HepG2 (cell line): ENCODE data around the gene SLC25A22. TPM values are rescaled to one million over a fixed set of nuclear protein-coding genes. Genes with fewer than 3 reads are reported as not detected.

ENCODE experiments used
- CCAR2 ChIP-seq: fragments of 200-400 bp; formaldehyde crosslinking; optimal IDR thresholded peaks from 2 replicates; pipeline ENCODE3; 2018; ENCODE audit warnings: low read depth, mild to moderate bottlenecking, low read length, moderate library complexity
- CEBPB ChIP-seq: IDR thresholded peaks from 2 replicates; pipeline ENCODE4 v1.6.1; 2011; ENCODE audit warnings: low read depth, low read length, improper control_type of control experiment, borderline replicate concordance
- CENPT ChIP-seq: sonication (generic); formaldehyde crosslinking; IDR thresholded peaks from 2 replicates; pipeline ENCODE4 v1.8.0; 2022; ENCODE audit warnings: low read depth, mild to moderate bottlenecking, moderate library complexity, missing genetic modification reagents
- MEIS1 ChIP-seq: sonication (generic); formaldehyde crosslinking; IDR thresholded peaks from 2 replicates; pipeline ENCODE4 v1.9.0; 2021; ENCODE audit warnings: mild to moderate bottlenecking, missing genetic modification reagents, moderate library complexity, borderline replicate concordance
- MLXIP ChIP-seq: sonication (generic); formaldehyde crosslinking; IDR thresholded peaks from 2 replicates; pipeline ENCODE4 v1.9.0; 2021; ENCODE audit warnings: missing genetic modification reagents, borderline replicate concordance
- NKX3-1 ChIP-seq: sonication (generic); formaldehyde crosslinking; IDR thresholded peaks from 2 replicates; pipeline ENCODE4 v1.5.0; 2020; ENCODE audit warnings: missing genetic modification reagents
- NR3C1 ChIP-seq: sonication (generic); formaldehyde crosslinking; IDR thresholded peaks from 2 replicates; pipeline ENCODE4 v1.4.0; 2020; ENCODE audit warnings: missing genetic modification reagents
- SALL1 ChIP-seq: sonication (generic); formaldehyde crosslinking; IDR thresholded peaks from 2 replicates; pipeline ENCODE4 v1.8.0; 2022; ENCODE audit warnings: mild to moderate bottlenecking, missing genetic modification reagents
- SALL2 ChIP-seq: sonication (generic); formaldehyde crosslinking; IDR thresholded peaks from 2 replicates; pipeline ENCODE4 v1.8.1; 2023; ENCODE audit warnings: mild to moderate bottlenecking, missing genetic modification reagents, inconsistent platforms
- SRY ChIP-seq: sonication (generic); formaldehyde crosslinking; IDR thresholded peaks from 2 replicates; pipeline ENCODE4 v1.8.0; 2022; ENCODE audit warnings: mild to moderate bottlenecking, missing genetic modification reagents
- USF2 ChIP-seq, 2 experiments: sonication (generic) in 1 of 2; formaldehyde crosslinking in 1 of 2; IDR thresholded peaks; 2 replicates each; pipeline versions ENCODE4 v1.5.1 to v1.6.1; 2011 to 2020; ENCODE audit warnings: borderline replicate concordance in 1 of 2, low read depth in 1 of 2, low read length in 1 of 2, mild to moderate bottlenecking in 1 of 2, missing genetic modification reagents in 1 of 2, moderate library complexity in 1 of 2
- ZFP41 ChIP-seq: sonication (generic); formaldehyde crosslinking; IDR thresholded peaks from 2 replicates; pipeline ENCODE4 v1.4.0; 2020; ENCODE audit warnings: mild to moderate bottlenecking, missing genetic modification reagents, borderline replicate concordance
- ZFP82 ChIP-seq: sonication (generic); formaldehyde crosslinking; IDR thresholded peaks from 2 replicates; pipeline ENCODE4 v1.5.1; 2020; ENCODE audit warnings: mild to moderate bottlenecking, missing genetic modification reagents, borderline replicate concordance
- ZMAT5 ChIP-seq: sonication (generic); formaldehyde crosslinking; IDR thresholded peaks from 2 replicates; pipeline ENCODE4 v1.5.0; 2020; ENCODE audit warnings: mild to moderate bottlenecking, low read depth, missing genetic modification reagents, borderline replicate concordance
- ZNF224 ChIP-seq: sonication (generic); formaldehyde crosslinking; IDR thresholded peaks from 2 replicates; pipeline ENCODE4 v1.5.0; 2020; ENCODE audit warnings: mild to moderate bottlenecking, missing genetic modification reagents
- ZNF24 ChIP-seq: fragments of 450-650 bp; IDR thresholded peaks from 2 replicates; pipeline ENCODE4 v1.6.1; 2017; ENCODE audit warnings: antibody characterized with exemption, mild to moderate bottlenecking
- ZNF329 ChIP-seq: sonication (generic); formaldehyde crosslinking; IDR thresholded peaks from 2 replicates; pipeline ENCODE4 v1.9.0; 2021; ENCODE audit warnings: low read depth, mild to moderate bottlenecking, missing genetic modification reagents
- ZNF446 ChIP-seq: sonication (generic); formaldehyde crosslinking; IDR thresholded peaks from 2 replicates; pipeline ENCODE4 v1.5.0; 2020; ENCODE audit warnings: mild to moderate bottlenecking, missing genetic modification reagents
- ZNF616 ChIP-seq: sonication (generic); formaldehyde crosslinking; IDR thresholded peaks from 2 replicates; pipeline ENCODE4 v1.5.0; 2020; ENCODE audit warnings: low read depth, mild to moderate bottlenecking, missing genetic modification reagents
- ZNF816 ChIP-seq: sonication (generic); formaldehyde crosslinking; IDR thresholded peaks from 2 replicates; pipeline ENCODE4 v1.8.0; 2022; ENCODE audit warnings: missing genetic modification reagents, mild to moderate bottlenecking, borderline replicate concordance
- polyA plus RNA-seq, 8 experiments: library from polyadenylated mRNA; depleted of rRNA in 3 of 8; stranded (reverse) in 7 of 8; unstranded in 1 of 8; fragments of >200 nt; fragmentation: Illumina TruSeq in 4 of 8; extraction: Trizol in 4 of 8; gene quantifications; 2 replicates each; pipeline versions ENCODE4 v1.2.1 to v1.2.3, GENCODE V29; 2011 to 2016; ENCODE audit warnings: low read depth in 4 of 8, missing spikeins in 1 of 8, mixed read lengths in 1 of 8; ENCODE audit not compliant: insufficient read depth in 1 of 8
- total RNA-seq, 5 experiments: library from RNA; depleted of rRNA; stranded (reverse); fragments of >200 nt; fragmentation: Illumina TruSeq; extraction: Trizol; gene quantifications; 2 replicates each; pipeline ENCODE4 v1.2.3, GENCODE V29; 2016; ENCODE audit warnings: low read depth in 1 of 5
- TF ChIP-seq, protein P1 (sequence below): IDR thresholded peaks from 2 replicates; pipeline ENCODE4 v1.6.1; 2016; ENCODE audit warnings: missing compliant biosample characterization, missing genetic modification reagents, borderline replicate concordance

The SLC25A22 gene
- total and polyA plus RNA-seq, 2 of the 13 experiments (the other 11 are each of a cell fraction or from before 2014, with no cell fraction given): 12.4 to 19.2 TPM

DNA sequence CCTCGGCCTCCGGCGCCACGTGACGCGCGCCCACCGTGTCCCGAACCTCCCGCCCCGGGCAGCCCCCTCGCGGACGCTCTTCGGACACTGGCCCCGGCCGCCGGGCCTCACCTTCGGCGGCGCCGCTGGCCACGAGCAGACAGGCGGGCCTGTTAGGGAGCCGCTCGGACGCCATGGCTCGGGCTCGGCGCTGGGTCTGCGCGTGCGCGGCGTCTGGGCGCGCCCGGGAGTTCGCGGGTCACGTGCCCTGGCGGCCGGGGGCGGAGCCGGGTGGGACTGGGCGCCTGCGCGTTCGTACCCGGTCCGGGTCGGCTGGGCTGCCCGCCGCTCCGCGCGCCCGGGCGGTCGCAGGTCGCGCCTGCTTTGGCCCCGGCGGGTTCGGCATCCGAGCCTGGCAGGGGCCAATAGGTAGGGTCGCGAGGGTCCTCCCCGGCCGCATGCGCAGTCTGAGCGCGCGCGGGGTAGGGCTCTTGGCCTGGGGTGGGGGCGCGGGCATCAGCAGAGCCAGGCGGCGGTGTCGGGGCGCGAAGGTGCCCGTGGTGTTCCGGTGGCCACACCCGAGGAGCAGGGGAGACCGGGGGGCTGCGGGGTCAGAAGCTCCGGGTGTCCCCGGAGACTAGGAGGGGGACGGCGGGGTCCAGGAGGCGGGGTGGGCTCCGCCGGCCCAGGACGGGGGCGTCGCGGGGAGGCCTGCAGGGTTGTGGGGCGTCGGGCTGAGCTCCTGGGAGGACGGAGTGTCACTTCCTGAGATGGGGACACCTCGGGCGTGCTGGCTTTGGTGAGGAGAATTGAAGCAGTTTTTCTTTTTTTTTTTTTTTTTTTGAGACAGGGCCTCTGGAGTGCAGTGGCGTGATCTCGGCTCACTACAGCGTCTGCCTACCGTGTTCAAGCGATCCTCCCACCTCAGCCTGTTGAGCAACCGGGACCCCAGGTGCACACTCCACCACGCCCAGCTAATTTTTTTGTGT lies 20.5 kb downstream of the SLC25A22 start, which contains the start of gene GATD1 (continued):
- TF ChIP-seq MLXIP (CRISPR knock-in tag) (no peak), USF2 (IDR thresholded peaks at IDR 0.05; ENCODE audit: low read depth, low read length) (peak; percentile 87), USF2 (CRISPR knock-in tag; IDR thresholded peaks at IDR 0.05; ENCODE audit: borderline replicate concordance) (peak; percentile 30; the same call in 1 of the 2 replicates), ZFP41 (CRISPR knock-in tag) (no peak), NKX3-1 (CRISPR knock-in tag) (peak; percentile 37; the same call in 1 of the 2 replicates), ZNF616 (CRISPR knock-in tag) (peak; percentile 75; the same call in 1 of the 2 replicates), ZFP82 (peak; percentile 41; the same call in 1 of the 2 replicates), SRY (peak; percentile 75; the same call in 1 of the 2 replicates), SALL1 (CRISPR knock-in tag) (peak; percentile 26; the same call in 1 of the 2 replicates), ZNF224 (CRISPR knock-in tag) (0 out of 2 replicates have a peak, but pooled peaks have one; percentile 55), CCAR2 (no peak), ZNF24 (no peak), CEBPB (peak; percentile 49; the same call in 1 of the 2 replicates), ZMAT5 (CRISPR knock-in tag) (no peak), SALL2 (CRISPR knock-in tag) (peak; percentile 63; the same call in 1 of the 2 replicates), CENPT (CRISPR knock-in tag) (peak; percentile 84; the same call in 1 of the 2 replicates), NR3C1 (CRISPR knock-in tag) (no peak), ZNF816 (CRISPR knock-in tag) (no peak), ZNF446 (CRISPR knock-in tag) (peak; percentile 47; the same call in 1 of the 2 replicates), MEIS1 (CRISPR knock-in tag) (0 out of 2 replicates have a peak, but pooled peaks have one; percentile 20), ZNF329 (CRISPR knock-in tag) (no peak)
- TF ChIP-seq, protein P1, sequence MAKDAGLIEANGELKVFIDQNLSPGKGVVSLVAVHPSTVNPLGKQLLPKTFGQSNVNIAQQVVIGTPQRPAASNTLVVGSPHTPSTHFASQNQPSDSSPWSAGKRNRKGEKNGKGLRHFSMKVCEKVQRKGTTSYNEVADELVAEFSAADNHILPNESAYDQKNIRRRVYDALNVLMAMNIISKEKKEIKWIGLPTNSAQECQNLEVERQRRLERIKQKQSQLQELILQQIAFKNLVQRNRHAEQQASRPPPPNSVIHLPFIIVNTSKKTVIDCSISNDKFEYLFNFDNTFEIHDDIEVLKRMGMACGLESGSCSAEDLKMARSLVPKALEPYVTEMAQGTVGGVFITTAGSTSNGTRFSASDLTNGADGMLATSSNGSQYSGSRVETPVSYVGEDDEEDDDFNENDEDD (CRISPR knock-in tag): peak; percentile 55; the same call in 1 of the 2 replicates
